Colon (tissue), 2 donors: ENCODE measurements around the gene TPO.
"Not testable (repeated sequence)": the region's sequence is repeated elsewhere in the genome, so short reads cannot be mapped to it uniquely, and the experiment has no call there.

ENCODE experiments used
- FAIRE-seq: peaks from 2 replicates; lab custom pipeline; 2012; peaks lifted over from hg19 to GRCh38; lab: Jason Lieb, UNC
- donor health status: control.
- donor health status: control.

Gene TPO

DNA sequence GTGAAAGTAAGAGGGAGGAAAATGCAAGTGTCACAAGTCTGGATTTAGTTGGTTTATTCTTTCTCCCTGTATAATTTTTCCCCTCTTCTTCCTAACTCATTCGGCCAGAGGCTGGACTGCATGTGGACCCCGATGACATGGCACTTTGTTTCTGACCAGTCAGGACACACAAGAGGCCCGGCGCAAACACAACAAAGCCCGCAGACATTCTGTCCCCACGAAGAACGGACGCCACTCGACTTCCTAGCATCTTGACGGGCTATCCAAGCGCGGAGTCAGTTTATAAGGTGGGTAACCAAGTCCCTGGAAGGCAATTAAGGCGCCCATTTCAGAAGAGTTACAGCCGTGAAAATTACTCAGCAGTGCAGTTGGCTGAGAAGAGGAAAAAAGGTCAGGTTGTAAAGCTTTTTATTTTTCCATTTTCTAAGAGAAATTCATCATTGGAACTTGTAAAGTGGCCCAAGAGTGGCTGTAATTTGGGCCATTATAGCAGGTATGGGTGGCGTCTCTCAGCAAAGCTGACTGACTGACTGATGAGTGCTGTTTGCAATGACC, at the start of gene TPO:
Gene TPO, plus strand, starts transcription at position 308 of the 555 bp plus-strand sequence. CDS start 946 bp downstream, outside the sequence.
- no peak for FAIRE-seq

DNA sequence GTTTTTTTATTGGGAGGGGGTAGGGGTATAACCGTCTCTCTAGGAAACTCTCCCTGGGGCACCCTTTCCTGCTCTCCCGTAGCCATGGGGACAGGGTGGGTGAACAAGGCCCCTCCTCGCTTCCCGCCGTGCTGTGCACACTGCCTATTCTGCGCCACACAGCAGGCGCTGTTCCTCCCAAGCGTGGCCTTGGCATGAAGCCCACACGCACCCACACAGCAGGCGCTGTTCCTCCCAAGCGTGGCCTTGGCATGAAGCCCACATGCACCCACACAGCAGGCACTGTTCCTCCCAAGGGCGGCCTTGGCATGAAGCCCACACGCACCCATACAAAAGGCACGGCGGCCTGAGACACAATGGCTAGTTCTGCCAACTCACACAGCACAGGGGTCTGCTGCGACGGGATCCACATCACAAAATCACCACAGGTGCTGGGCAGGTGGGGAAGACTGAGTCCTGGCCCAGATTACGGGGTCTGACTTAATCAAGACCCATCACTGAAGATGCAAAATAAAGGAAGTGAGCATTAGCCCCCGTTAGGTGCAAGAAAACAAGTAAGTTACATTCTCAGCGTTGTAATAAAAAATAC, 46.6 kb upstream of the TPO start:
- FAIRE-seq = no peak

DNA sequence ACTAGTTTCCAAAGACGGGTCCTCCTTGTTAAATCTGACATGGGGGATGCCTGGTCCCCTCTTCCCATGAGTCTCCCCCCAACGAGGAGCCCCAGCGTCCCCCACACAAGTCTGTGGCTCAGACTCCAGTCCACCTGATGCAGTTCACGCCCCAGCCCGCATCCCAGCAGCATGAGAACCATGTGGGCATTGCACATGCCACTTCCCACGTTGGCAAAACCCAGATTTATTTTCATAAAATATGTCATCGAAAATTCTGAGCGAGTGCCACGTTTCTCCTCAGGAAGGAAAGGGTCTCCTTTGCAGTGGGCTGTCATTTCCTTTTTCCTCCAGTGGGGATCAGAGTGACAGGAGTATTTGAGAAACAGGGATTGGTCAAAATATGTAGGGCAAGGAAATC, 45.7 kb upstream of the TPO start:
- no peak for FAIRE-seq

DNA sequence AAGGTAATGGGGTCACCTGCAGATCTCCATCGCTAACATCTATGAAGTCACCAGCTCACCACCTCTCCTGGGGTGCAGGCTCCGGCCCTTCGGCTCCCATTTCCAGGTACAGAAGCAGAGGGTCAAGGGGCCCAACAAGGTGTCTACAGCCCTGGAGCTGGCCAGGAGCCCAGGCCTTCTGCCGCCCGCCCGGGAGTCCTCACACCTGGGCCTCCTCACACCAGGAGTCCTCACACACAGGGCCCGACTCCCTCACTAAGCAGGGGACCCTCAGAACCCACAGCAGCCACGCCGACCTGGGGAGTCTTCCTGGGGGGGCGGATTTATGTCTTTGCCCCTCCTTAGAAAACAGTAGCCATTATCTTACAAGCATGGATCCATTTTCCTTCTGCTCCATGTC, 43.4 kb upstream of the TPO start:
- FAIRE-seq = no peak

DNA sequence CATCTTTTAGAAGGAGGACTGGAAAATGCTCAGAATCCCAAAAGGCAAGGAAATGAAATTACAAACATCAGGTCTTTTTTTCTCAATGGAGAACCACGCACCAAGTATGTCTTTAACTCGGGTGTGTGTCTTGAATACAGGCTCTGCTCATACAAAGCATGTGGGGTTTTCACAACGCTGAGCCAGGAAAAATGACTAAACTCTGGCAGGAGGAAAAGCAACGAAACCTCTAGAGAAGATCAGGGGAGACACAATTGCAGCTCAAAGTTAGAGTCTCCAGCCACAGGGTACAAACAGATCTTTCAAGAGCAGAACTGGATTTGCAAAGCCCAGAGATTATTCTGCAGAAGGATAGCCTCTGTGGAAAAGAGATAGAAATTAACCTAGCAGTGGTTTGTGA, 42.8 kb upstream of the TPO start:
- FAIRE-seq = no peak

DNA sequence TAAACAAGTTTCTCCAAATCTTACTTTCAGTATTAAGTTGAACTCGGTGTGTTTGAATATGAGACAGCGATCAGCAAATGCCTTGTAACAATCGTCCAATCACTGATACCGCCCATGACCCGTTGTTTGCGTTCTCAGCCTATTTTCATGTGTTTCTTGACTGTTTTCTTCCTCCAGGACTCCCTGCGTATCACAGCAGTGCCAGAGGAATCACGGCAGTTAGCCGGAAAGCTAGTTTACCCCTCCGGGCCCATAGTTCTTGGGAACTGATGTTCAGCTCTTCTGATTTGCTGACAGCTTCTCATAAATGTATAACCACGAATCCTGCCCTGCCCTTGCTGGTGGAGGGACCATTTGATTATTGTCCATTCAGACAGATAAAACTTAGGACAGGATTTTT, 42.2 kb upstream of the TPO start:
- FAIRE-seq = no peak

DNA sequence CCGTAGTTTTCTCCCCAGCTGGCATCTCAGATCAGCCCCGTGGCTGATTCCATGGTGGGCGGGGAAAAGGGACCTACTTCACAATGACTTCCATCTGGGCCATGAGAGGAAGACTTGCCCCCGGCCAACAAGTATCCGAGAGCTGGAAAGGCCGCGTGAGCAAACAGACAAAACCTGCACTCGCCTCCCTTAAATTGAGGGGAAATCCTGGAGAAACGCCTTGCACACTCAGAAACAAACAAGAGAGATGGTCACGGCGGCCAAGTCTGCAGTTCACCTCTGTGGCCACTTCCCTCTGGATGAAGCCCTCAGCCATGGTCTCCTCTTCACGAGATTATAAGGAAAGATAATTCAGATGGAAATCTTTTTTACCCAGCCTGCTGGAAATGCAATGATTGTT, 39.4 kb upstream of the TPO start:
- FAIRE-seq = no peak

DNA sequence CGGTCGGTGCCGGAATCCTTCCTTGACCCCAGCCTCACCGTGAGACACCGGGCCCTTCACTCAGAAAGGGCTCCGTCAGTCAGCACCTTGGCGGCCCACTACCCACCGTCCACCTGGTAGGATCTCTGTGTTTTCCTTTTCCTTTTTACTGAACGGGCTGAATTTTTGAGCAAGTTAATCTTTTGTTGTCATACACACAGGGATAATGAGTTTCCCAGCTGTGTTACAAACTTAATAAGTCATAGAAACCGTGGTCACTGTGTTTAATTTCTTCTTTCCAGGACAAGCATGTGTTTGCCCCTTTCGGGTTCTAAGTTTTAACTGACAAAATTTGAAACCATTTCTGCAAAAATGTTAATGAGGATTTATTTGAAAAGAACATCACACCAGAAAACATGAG, 39.0 kb upstream of the TPO start:
- no peak for FAIRE-seq

DNA sequence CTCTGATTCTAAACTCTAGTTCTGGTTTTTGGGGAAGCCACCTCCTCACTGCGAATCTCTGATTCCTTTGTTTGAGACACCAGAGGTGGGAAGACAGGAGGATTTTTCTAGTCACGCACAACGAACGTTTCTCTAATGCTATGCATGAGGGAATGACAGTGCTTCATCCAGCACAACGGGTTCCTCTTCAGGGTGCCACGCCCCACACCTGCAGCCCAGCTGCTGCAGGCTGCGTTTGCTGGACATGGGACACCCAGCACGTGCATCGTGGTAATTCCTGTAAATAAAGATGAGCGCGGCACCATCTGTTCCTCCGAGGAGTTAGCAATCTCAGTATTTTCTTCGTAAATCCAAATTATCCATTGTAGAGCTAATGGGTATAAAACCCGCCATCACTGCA, 37.5 kb upstream of the TPO start:
- no peak for FAIRE-seq

DNA sequence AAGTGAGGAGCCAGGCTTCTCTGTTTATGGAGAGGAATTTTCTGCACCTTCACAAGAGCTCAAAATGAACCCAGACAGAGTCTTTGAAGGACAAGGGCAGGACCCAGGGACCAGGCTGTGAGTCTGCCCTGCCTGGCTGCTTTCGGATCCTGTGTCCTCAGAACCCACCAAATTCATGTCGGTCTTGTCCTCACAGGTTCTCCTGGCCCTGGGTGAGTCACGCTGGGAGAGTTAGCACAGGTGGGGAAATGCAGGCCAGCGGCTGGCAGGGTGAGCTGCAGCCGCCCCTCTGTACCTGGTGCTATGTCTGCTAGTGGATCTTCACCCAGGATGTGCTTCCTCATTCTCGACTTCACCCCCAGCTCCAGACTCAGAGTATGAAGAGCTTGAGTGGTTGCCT, 35.8 kb upstream of the TPO start:
- FAIRE-seq = no peak

DNA sequence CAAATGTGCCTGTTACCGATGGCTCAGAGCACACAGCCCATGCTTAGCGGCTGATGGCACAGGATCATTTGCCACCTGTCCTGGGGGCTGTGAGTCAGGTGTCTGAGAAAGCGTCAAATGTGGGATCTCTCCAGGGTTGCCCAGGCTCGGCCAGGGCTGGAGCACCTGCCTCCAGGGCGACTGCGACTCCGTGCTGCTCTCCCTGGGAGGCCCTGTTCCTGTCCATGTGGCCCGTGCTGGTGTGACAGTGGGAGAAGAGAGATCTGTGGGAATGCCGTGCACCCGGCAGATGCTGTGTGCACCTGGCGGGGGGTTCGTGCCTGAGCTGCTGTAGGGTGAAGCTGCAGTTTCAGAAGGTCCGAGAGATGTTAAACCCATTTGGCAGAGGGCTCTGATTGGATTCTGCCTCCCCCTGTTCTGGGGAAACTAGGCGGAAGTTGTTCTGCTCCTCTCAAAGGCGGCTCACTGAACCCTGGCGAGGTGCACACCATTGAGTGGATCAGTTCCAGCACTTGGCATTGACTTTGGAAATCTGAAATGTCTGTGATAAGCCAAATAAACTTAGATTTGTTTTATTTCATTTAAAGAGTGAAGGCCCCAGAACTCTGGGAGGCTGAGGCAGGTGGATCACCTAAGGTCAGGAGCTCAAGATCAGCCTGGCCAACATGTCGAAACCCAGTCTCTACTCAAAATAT, 34.7 kb upstream of the TPO start:
- FAIRE-seq = no peak

DNA sequence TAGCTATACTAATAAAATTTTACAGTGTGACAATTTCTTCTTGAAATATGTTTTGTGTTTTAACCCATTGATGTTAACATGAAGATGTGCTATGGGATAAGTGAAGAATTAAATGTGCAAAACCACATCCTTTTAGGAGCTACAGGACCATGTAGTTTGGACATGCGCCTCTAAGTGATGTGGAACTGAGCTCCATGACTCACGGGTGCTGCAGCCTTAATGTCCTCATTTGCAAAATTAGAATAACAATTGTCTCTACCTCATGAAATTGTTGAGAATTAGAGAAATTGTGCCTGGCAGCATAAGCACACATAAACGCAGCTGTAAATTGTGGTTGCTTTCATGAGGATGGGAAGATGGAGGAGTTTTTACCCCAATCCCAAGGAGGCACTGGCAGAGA, 31.6 kb upstream of the TPO start:
- no peak for FAIRE-seq

DNA sequence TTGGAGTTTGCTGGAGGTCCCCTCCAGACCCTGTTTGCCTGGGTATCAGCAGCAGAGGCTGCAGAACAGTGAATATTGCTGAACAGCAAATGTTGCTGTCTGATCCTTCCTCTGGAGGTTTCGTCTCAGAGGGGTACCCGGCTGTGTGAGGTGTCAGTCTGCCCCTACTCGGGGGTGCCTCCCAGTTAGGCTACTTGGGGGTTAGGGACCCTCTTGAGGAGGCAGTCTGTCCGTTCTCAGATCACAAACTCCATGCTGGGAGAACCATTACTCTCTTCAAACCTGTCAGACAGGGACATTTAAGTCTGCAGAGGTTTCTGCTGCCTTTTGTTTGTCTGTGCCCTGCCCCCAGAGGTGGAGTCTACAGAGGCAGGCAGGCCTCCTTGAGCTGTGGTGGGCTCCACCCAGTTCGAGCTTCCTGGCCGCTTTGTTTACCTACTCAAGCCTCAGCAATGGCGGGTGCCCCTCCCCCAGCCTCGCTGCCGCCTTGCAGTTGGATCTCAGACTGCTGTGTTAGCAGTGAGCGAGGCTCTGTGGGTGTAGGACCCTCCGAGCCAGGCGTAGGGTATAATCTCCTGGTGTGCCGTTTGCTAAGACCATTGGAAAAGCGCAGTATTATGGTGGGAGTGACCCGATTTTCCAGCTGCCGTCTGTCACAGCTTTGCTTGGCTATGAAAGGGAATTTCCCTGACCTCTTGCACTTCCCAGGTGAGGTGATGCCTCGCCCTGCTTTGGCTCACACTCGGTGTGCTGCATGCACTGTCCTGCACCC, 25.1 kb upstream of the TPO start:
- not testable (repeated sequence) for FAIRE-seq

DNA sequence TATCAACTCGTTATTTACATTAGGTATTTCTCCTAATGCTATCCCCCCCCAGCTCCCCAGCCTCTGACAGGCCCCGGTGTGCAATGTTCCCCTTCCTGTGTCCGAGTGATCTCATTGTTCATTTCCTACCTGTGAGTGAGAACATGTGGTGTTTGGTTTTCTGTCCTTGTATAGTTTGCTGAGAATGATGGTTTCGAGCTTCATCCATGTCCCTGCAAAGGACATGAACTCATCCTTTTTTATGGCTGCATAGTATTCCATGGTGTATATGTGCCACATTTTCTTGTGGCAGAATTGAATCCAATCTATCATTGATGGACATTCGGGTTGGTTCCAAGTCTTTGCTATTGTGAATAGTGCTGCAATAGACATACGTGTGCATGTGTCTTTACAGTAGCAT, 23.1 kb upstream of the TPO start:
- not testable (repeated sequence) for FAIRE-seq

DNA sequence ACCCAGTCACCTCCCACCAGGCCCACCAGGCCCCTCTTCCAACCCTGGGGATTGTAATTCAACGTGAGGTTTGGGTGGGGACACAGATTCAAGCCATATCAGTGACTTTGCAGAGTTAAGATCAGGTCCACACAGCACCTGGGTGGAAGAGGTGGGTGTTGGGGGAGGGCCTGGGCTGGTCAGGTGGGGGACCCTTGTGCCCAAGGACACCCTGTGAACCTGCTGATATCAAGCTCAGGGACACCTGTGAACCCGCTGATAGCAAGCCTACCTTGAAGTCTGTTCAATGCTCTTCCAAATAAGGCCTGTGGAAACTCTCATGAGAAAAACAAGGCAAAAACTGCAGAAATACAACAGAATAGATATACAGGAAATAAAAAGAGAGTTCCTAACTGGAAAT, 19.9 kb upstream of the TPO start:
- no peak for FAIRE-seq

DNA sequence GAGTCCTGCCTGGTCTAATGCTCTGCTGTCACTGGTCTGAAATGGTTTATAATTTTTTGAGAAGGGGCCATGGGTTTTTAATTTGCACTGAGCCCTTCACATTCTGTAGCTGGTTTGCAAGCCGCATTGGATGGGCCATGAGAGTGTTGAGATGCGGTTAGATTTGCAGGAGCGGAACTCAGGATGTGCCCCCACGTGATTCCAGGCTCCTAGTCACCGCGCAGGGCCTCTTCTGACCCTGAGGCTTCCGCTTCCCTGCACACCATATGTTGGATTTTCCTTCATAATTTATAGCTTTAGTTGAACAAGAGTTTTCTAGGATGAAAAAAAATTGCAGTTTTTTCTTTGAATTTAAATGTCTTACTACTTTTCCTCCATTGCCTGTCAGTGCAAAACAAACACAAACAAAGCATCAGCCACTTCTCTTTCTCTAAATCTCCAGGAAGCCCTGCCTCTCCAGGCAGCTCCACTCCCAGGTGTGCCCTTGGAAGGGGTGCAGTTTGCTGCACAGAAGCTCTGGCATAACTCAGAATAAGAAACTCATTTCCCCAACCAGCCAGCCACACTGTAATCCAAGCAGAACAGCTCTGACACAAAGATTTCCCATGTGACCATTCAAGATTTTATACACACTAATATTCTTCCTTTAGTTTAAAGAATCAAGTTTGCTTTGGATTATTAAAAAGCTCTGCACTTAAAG, 18.4 kb upstream of the TPO start:
- FAIRE-seq = no peak

DNA sequence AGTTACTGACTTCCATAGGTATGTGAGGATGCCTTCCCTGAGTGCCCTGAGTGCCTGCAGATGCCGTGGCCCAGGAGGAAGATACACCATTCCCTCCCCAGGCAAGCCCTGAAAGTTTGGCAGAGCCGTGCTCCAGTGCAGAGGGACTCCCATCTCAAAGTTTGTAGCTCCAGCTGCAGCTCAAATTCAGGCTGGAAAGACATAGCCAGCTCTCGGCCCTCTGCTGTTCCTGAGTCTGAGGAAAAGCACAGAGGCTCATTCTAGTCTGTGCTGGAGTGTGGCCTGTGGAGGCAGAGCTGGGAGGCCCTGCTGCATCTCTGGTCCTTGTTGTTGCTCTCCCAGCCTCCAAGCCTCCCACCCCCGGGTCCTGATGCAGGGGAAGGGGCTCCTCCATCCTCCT, 15.9 kb upstream of the TPO start:
- FAIRE-seq = no peak

DNA sequence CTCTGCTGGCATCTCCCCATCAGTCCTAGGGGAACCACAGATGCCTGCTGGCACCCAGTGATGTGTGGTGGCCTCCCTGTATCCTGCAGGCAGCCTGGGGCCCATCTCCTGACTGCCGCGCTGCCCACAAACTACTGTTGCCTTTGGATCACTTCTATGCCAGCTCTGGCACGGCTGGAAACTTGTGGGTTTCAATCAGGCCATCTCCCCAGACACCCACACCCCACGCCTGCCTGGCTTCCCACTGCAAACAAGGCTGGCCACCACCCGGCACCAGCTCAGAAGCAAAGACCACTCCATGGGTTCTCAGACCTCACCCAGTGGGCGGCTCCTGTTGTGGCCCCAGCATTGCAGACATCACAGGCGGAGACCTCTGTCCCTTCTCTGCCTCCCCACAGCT, 15.1 kb upstream of the TPO start:
- no peak for FAIRE-seq

DNA sequence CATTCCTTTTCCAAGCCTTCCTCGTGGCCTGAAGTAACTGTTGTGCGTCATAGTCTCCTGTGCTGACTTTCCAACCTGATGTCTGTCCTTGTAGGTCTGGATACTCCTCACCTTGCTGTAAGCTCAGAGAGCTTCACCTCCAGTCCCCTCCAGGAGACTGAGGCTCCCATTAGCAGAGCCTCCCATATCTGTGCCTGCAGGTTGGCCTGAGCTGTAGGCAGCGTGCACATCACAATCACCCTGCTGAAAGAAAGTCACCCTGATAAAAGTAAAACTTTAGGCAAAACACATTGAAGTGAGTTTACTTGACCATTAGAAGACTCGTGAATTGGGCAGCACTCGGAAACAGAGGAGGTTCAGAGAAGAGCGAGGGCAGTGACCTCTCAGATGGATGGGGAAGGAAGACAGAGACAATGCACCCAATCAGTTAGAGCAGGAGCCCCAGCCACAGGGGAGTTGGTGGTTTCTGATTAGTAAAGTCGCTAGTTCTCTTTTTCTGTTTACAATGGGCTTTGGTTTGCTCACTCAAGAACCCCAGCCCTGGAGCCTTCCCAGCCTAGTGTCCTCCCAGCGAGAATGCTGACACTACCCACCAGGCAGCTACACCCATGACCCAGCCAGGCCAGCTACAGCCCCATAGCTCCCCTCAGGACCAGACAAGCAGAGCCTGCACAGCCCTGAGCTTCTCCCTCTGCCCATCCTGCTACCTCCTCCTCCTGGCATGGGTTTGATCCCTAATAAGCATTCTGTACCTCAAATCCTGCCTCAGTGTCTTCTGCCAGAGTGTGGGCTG, 12.1 kb upstream of the TPO start:
- FAIRE-seq = no peak

DNA sequence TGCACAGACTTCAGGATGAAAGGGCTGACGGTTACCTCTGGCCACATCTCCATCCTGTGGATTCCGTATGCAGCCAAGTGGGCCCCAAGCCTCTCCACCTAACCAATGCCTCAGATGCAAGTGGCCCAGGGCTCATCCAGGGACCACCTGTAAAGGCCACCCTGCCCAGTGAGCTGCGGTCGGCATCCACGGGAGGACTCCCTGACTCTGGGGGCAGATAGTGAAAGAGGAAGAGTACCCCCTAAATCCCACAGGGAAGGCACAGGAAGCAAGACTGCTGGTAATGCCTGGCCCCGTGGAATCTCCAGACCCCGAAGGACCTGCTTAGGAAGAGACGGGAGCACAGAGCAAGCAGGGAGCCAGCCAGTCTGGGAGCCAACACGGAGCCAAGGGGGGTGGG, 11.2 kb upstream of the TPO start:
- no peak for FAIRE-seq

DNA sequence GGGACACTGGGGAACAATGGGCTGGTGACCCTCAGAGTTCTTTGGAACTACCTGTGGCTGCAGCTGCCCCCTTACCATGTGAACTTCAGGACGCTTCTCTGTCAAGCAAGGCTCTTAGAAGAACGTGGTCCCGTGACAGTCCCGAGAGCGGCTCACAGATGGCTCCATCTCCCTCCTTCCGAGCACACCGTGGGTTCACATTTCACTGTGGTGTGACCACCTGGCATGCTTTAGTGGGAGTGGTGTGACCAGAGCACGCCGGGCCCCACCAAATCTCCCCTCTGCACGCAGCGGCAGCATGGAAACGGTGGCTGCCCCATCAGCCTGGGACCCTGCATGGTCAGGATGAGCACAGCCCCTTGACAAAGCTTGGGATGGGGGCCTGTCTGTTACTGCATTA, 9.7 kb upstream of the TPO start:
- no peak for FAIRE-seq

DNA sequence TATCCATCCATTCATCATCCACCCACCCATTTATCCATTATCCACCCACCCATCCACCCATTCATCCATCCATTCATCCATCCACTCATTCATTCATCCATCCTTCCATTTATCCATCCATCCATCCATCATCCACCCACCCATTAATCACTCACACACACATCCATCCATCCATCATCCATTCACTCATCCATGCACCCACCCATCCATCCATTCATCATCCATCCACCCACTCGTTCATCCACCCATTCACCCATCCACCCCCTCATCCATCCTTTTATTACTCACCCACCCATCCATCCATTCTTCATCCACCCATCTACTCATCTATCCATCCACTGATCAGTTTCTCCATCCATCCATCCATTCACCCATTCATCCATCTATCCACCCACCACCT, 8.1 kb upstream of the TPO start:
- no peak for FAIRE-seq
